GM19438 (cell line): ENCODE measurements around the gene FOXF2.

ENCODE experiments used
- ATAC-seq: cut with Tn5 transposase; IDR thresholded peaks from one replicate; pipeline ENCODE4 v1.9.1; 2021; ENCODE audit warnings: low read depth; ENCODE audit not compliant: unreplicated experiment

FOXF2 gene

GRCh38 chr6:1390133-1390945, 963 bp downstream of the FOXF2 start:
- ATAC-seq: no peak

DNA sequence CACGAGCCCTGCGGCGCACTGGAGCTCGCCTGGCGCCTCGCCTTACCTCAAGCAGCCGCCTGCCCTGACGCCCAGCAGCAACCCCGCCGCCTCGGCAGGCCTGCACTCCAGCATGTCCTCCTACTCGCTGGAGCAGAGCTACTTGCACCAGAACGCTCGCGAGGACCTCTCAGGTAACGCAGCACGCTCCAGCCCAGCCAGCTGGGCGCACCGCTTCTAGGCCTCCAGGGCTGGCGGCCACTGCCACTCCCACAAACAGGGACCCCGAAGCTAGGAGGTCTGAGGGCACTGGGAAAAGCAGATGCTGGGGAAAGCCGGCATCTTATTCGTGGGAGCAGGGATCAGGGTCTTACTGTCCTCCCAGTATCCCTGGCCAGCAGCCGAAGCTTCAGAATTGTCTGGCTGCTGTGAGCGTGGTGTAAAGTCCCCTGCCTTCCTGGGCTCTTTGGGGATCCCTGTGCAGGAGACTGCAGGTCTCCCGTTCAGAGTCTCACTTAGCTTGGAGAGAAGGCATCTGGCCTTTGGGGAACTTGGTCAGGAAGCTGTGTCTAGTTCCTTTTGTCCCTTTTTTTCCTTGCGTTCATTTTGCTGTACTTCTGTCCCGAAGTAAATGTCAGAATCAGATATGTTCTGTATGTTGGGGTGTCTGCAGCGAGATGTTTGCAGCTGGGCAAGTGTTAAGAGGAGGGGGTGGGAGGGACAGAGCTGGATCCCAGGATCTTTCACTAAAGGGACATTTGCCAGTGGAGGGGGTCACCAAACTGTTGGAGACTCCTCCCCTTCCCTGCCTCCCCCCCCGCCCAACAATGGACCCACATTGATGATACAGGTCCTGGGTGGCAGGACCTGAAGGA, 1.8 kb downstream of the FOXF2 start:
- ATAC-seq: no peak

DNA sequence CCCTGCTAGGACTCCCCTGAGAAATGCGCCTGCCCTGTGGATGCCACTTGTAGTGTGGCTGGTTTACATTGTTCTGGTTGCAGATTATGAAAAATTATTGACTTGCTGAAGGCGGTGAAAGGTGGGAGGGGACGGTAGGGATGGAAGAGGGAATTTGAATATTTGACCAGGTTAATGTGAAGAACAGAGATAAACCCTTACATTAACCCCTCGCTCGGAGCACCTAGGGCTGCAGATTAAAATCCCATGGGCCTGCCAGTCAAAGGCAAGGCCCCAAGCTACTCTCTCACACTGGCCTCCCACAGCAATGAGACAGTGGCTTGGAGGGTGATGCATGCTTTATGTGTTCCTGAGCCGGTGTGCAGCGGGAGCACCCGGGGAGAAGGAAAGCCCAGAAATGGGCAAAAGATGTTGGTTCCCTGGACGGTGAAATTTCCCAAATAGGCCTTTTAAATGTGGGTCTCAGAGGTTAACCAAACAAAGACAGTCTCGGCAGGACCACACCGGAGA, 2.5 kb downstream of the FOXF2 start:
- no peak for ATAC-seq

GRCh38 chr6:1392813-1393640, 3.7 kb downstream of the FOXF2 start:
- no peak for ATAC-seq

GRCh38 chr6:1393641-1394283, 4.4 kb downstream of the FOXF2 start:
- ATAC-seq: no peak

GRCh38 chr6:1394514-1395463, 5.4 kb downstream of the FOXF2 start:
- ATAC-seq: no peak

GRCh38 chr6:1395506-1395905, 6.1 kb downstream of the FOXF2 start:
- ATAC-seq: no peak

DNA sequence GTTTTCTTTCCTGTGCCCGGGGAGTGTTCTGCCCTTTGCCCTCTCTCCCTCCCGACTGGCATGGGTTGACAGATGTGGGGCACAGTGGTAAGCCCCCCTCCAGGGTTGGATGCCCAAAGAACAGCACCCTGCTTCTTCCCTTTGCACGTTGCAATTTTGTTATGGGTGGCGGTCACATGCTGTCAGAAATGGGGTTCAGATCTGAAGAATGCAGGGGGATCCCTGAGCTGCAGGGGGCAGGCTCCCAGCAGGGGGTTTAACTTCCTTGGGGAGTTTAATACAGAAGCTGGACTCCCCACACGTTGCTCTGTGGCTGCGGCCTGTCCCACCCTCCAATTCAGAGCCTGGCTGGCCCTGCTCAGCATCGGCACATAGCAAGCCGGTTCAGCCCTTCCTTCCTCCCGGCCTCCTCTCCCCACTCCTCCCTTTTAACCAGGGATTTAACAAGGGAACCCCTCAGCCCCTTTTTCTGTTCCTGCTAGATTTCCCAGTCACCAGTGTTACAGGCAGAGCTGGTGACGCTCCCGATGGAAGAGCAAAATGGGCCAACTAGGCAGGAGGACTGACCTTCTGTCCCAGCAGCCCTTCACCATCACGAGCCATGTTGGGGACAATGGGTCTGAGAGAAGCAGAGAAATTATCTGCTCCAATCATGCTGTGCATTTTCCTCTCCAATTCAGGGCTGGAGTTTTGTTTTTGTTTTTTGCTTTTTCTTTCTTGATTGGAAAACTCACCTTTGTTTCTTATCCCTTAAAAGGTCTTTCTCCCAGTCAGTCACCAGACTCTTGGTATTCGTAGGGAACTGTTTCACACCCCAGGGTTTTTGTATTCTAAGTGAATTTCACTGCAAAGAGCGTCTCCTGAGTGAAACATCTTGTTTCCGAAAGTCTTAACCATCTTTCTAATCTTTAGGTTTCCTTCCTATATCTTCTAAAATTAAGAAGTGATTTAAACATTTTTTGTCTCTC, 6.8 kb downstream of the FOXF2 start:
- no peak for ATAC-seq

DNA sequence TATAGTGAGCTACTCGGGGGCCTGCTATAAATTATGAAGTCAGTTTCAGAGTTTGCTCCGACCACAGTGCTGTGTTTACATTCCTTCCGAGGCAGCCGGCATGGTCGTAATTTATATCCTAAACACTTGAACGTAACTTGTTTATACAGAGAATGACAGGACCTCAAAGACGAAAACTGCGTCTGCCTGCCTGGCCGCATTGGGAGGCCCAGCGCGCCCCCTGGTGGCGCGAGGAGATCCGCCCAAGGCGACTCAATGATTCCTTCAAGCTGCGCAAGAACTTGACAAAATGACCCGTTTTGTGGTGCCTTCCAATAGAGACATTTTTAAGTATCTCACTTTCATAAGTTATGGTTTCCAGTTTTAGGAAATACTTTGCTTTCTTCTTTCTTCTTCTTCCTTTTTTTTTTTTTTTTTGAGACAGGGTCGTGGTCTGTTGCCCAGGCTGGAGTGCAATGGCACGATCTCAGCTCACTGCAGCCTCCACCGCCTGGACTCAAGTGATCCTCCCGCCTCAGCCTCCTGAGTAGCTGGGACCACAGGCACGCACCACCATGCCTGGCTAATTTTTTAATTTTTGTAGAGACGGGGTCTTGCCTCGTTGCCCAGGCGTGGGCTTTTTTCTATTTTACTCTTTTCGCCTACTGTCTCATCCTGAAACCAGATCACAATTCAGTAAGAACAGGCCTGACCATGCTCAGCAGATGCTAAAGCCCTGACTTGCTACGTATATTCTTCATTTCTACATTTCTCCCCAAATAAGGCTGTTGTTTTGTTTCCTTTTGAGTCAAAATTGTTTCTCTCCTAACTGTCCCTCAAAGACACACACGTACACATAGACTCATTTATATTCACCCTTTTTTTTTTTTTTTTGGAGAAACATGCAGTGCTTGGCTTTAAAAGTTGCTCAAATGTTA, 7.8 kb downstream of the FOXF2 start:
- no peak for ATAC-seq

- ATAC-seq: no peak
These were observed 9.9 kb downstream of the FOXF2 start for GRCh38 chr6:1399085-1399780.

DNA sequence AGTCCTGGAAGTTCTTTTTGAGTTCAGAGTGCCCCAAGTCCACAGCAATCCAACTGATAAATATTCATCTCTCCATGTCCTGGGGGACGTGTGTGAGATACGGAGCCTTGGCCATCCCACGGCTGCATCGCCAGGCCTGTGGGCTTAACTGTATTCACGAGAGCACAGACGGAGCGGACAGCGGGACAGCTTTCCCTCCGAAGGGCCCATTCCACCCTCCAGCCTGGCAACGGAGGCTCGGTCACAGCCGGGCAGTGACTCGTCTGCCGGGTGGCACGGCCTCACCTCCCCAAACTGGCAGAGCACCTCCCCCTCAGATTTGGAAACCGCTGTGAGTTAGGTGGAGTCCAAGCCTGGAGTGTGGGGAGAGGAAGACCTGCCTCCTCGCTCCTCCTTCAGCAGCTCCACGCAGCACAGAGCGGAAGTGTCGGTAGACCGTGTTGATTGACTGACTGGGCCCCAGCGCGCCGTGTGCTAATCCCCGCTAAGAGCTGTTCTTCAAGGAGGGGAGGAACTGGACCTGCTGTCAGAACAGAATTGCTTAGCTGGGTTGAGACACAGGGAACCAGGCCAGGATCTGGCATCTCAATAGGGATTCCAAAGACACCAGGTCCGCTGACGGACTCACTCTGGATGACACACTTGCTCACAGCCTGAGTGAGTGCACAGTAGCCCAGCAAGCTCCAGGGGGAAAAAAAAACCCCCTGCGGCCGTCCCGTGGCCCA, 10.9 kb downstream of the FOXF2 start:
- ATAC-seq: no peak

DNA sequence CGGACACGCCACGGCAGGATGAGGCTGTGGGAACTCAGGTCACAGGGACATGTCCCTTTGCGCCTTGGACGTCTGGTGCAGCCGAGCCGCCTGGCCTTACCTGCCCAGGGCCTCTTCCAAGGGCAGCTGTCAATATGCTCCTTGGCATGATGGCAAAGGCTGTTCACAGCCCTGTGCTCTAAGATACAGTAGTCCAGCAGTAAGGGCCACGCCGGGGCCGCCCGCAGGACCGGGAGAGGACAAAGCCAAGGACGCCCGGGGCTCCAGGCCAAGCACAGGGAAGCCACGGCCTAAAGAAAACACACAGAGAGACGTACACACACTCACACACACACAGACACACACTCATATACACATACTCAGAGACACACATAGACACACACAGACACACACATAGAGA, 13.0 kb downstream of the FOXF2 start:
- ATAC-seq: no peak

- no peak for ATAC-seq
These were observed 13.5 kb downstream of the FOXF2 start for GRCh38 chr6:1402868-1403267.

- ATAC-seq: no peak
These were observed 14.7 kb downstream of the FOXF2 start for GRCh38 chr6:1403851-1404712.

- no peak for ATAC-seq
These were observed 15.3 kb downstream of the FOXF2 start for GRCh38 chr6:1404713-1405098.
